Tibial nerve (tissue), 3 donors: Measurements from ENCODE around the gene LRRC49.
"Not testable (repeated sequence)": the region's sequence is repeated elsewhere in the genome, so short reads cannot be mapped to it uniquely, and the experiment has no call there.

Experiments
- POLR2A ChIP-seq, 2 donors: fragments of 450-650 bp; IDR thresholded peaks; one replicate each; pipeline ENCODE4 v1.6.1; 2017; ENCODE audit warnings: antibody characterized with exemption in 2 of 2, mild to moderate bottlenecking in 2 of 2, moderate library complexity in 2 of 2
- TF ChIP-seq, protein P1 (sequence below), 5 experiments: fragments of 200-600 bp in 3 of 5; fragments of 450-650 bp in 2 of 5; sonication (generic) in 3 of 5; IDR thresholded peaks; one replicate each; pipeline ENCODE4 v1.5.1; 2016 to 2019; ENCODE audit warnings: antibody characterized with exemption in 5 of 5, mild to moderate bottlenecking in 3 of 5, moderate library complexity in 2 of 5

DNA sequence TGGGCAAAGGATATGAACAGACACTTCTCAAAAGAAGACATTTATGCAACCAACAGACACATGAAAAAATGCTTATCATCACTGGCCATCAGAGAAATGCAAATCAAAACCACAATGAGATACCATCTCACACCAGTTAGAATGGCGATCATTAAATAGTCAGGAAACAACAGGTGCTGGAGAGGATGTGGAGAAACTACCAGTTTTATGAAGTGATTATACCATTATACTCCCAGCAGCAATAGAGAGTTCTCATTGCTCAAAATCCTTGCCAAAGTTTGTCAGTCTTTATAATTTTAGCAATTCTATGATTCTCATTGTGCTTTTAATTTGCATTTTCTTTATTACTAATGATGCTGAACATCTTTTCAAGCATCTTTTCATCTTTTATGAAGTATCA is 34.3 kb downstream of the LRRC49 start:
- TF ChIP-seq, protein P1, sequence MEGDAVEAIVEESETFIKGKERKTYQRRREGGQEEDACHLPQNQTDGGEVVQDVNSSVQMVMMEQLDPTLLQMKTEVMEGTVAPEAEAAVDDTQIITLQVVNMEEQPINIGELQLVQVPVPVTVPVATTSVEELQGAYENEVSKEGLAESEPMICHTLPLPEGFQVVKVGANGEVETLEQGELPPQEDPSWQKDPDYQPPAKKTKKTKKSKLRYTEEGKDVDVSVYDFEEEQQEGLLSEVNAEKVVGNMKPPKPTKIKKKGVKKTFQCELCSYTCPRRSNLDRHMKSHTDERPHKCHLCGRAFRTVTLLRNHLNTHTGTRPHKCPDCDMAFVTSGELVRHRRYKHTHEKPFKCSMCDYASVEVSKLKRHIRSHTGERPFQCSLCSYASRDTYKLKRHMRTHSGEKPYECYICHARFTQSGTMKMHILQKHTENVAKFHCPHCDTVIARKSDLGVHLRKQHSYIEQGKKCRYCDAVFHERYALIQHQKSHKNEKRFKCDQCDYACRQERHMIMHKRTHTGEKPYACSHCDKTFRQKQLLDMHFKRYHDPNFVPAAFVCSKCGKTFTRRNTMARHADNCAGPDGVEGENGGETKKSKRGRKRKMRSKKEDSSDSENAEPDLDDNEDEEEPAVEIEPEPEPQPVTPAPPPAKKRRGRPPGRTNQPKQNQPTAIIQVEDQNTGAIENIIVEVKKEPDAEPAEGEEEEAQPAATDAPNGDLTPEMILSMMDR (IDR thresholded peaks at IDR 0.05), result not testable (repeated sequence)
- TF ChIP-seq POLR2A (IDR thresholded peaks at IDR 0.05), result not testable (repeated sequence)
